ENCODE measurements around the gene MED8. TPM values are rescaled to one million over a fixed set of nuclear protein-coding genes. Genes with fewer than 3 reads are reported as not detected.

MED8 gene
- 34.9 to 41.5 TPM (median 36.7 TPM) in 5 replicates for total RNA-seq (2022; extraction: Qiagen RNA extraction; ENCODE audit: low read depth)

GRCh38 chr1:43389326-43390313 lies at the start of gene MED8, which contains the start of gene SZT2:
Gene MED8 (minus strand): TSS chr1:43389800. CDS start chr1:43389764, 36 bp downstream.
Gene SZT2 (plus strand): TSS chr1:43389899. CDS start chr1:43389969, 70 bp downstream.

GRCh38 chr1:43367904-43368645 lies 21.5 kb downstream of the MED8 start, which contains the start of gene ELOVL1:
Gene ELOVL1 (minus strand): TSS chr1:43368011. CDS start chr1:43365609, 2,402 bp downstream.

GRCh38 chr1:43358746-43359693 lies 30.6 kb downstream of the MED8 start, which contains the start of gene CDC20:
Gene CDC20 (plus strand): TSS chr1:43358981. CDS start chr1:43359216, 235 bp downstream.

GRCh38 chr1:43337588-43337987 lies 52.0 kb downstream of the MED8 start, which contains the start of gene MPL:
Gene MPL (plus strand): TSS chr1:43337818. CDS start chr1:43337849, 31 bp downstream.

Other genes with a start within 250 kb of the MED8 start
- 177 to 217 TPM (median 193 TPM) in 5 replicates for gene EBNA1BP2, start 217.5 kb downstream of the MED8 start, total RNA-seq (2022; extraction: Qiagen RNA extraction; ENCODE audit: low read depth)
- 0.26 to 0.84 TPM (median 0.29 TPM) in 5 replicates for gene CFAP57, start 217.5 kb downstream of the MED8 start, total RNA-seq (2022; extraction: Qiagen RNA extraction; ENCODE audit: low read depth)
- not detected in 5 replicates for gene TMEM125, start 119.8 kb downstream of the MED8 start, total RNA-seq (2022; extraction: Qiagen RNA extraction; ENCODE audit: low read depth)
- gene C1orf210, start 104.2 kb downstream of the MED8 start, total RNA-seq (2022; extraction: Qiagen RNA extraction; ENCODE audit: low read depth): not detected in 5 replicates
- gene TIE1, start 88.8 kb downstream of the MED8 start, total RNA-seq (2022; extraction: Qiagen RNA extraction; ENCODE audit: low read depth): 0.03 TPM in 1 of 5 replicates, not detected in the others
- 0.31 TPM in 1 of 5 replicates, not detected in the others for gene MPL, start 52.0 kb downstream of the MED8 start, total RNA-seq (2022; extraction: Qiagen RNA extraction; ENCODE audit: low read depth)
- 174 to 213 TPM (median 193 TPM) in 5 replicates for gene CDC20, start 30.8 kb downstream of the MED8 start, total RNA-seq (2022; extraction: Qiagen RNA extraction; ENCODE audit: low read depth)
- 138 to 163 TPM (median 143 TPM) in 5 replicates for gene ELOVL1, start 21.8 kb downstream of the MED8 start, total RNA-seq (2022; extraction: Qiagen RNA extraction; ENCODE audit: low read depth)
- gene SZT2, start 99 bp upstream of the MED8 start, total RNA-seq (2022; extraction: Qiagen RNA extraction; ENCODE audit: low read depth): 4.9 to 7.9 TPM (median 6.6 TPM) in 5 replicates
- 10.8 to 18.9 TPM (median 15.5 TPM) in 5 replicates for gene HYI, start 64.1 kb upstream of the MED8 start, total RNA-seq (2022; extraction: Qiagen RNA extraction; ENCODE audit: low read depth)
- gene PTPRF, start 141.1 kb upstream of the MED8 start, total RNA-seq (2022; extraction: Qiagen RNA extraction; ENCODE audit: low read depth): 84.6 to 111 TPM (median 96.8 TPM) in 5 replicates